Mesendoderm (in vitro differentiated cells): ENCODE measurements around the gene MXRA7.

Experiments
- DNase-seq: peaks from one replicate; pipeline ENCODE4 v3.0.0; 2013
- H2AK5ac ChIP-seq: 2 replicates; pipeline ENCODE4 v1.6.1; 2013; ENCODE audit warnings: low read length, inconsistent platforms
- H2BK120ac ChIP-seq: 2 replicates; pipeline ENCODE4 v1.6.1; 2013; ENCODE audit warnings: low read depth, mild to moderate bottlenecking, low read length, moderate library complexity, mixed read lengths
- H2BK15ac ChIP-seq: replicated peaks from 2 replicates; pipeline ENCODE4 v1.6.1; 2013; ENCODE audit warnings: low read depth, mild to moderate bottlenecking, moderate library complexity
- H2BK5ac ChIP-seq: 2 replicates; pipeline ENCODE4 v1.6.1; 2013; ENCODE audit warnings: low read length, inconsistent platforms
- H3K18ac ChIP-seq: 2 replicates; pipeline ENCODE4 v1.6.1; 2013; ENCODE audit warnings: mild to moderate bottlenecking, low read length, mixed read lengths
- H3K23ac ChIP-seq: one replicate; pipeline ENCODE4 v1.6.1; 2013; ENCODE audit warnings: low read length
- H3K27ac ChIP-seq: 2 replicates; pipeline ENCODE4 v1.5.1; 2013; ENCODE audit warnings: low read depth, mild to moderate bottlenecking, inconsistent platforms, low read length, moderate library complexity
- H3K27me3 ChIP-seq: 2 replicates; pipeline ENCODE4 v1.6.1; 2013; ENCODE audit warnings: low read length, control low read depth, mild to moderate bottlenecking, inconsistent platforms; ENCODE audit not compliant: insufficient read depth, poor library complexity
- H3K36me3 ChIP-seq: 2 replicates; pipeline ENCODE4 v1.6.1; 2013; ENCODE audit warnings: low read length, inconsistent platforms; ENCODE audit not compliant: control insufficient read depth, insufficient read depth
- H3K4ac ChIP-seq: one replicate; pipeline ENCODE4 v1.6.1; 2013; ENCODE audit warnings: low read depth, mild to moderate bottlenecking, low read length, moderate library complexity
- H3K4me1 ChIP-seq: 2 replicates; pipeline ENCODE4 v1.6.1; 2013; ENCODE audit warnings: low read depth, low read length, inconsistent platforms; ENCODE audit not compliant: control insufficient read depth
- H3K4me2 ChIP-seq: 2 replicates; pipeline ENCODE4 v1.6.1; 2013; ENCODE audit warnings: low read length
- H3K4me3 ChIP-seq: 2 replicates; pipeline ENCODE4 v1.5.1; 2013; ENCODE audit warnings: mild to moderate bottlenecking, low read length
- H3K56ac ChIP-seq: one replicate; pipeline ENCODE4 v1.6.1; 2013; ENCODE audit warnings: low read length
- H3K79me1 ChIP-seq: 2 replicates; pipeline ENCODE4 v1.6.1; 2013; ENCODE audit warnings: low read length, inconsistent platforms
- H3K79me2 ChIP-seq: 2 replicates; pipeline ENCODE4 v1.6.1; 2013; ENCODE audit warnings: mild to moderate bottlenecking, low read length; ENCODE audit not compliant: control insufficient read depth, insufficient read depth
- H3K9ac ChIP-seq: 2 replicates; pipeline ENCODE4 v1.6.1; 2013; ENCODE audit warnings: low read length, inconsistent platforms
- H4K5ac ChIP-seq: one replicate; pipeline ENCODE4 v1.6.1; 2013; ENCODE audit warnings: low read length
- H4K8ac ChIP-seq: one replicate; pipeline ENCODE4 v1.6.1; 2013; ENCODE audit warnings: low read depth, mild to moderate bottlenecking, control low read depth, low read length, moderate library complexity
- WGBS: extraction: QIAGEN DNeasy Blood & Tissue Kit; methylation state at CpG from one replicate; pipeline ENCODE4 v1.1.7; 2013; ENCODE audit warnings: low lambda C conversion rate, missing lambda C conversion rate; ENCODE audit not compliant: insufficient coverage; ENCODE audit errors: extremely low coverage; 5-methylcytosine and 5-hydroxymethylcytosine counted together

The MXRA7 gene

GRCh38 chr17:76650504-76650903 is 60.3 kb downstream of the MXRA7 start:
- Histone ChIP-seq H3K4ac (no peak overlapping the region), H3K4me2 (no peak overlapping the region), H4K8ac (no peak overlapping the region), H3K18ac (no peak overlapping the region), H2BK15ac (no peak overlapping the region), H4K5ac (no peak overlapping the region), H3K36me3 (no peaks in the 10 kb centered on the region), H2BK120ac (no peak overlapping the region), H3K23ac (no peak overlapping the region), H3K79me2 (no peaks in the 10 kb centered on the region), H2AK5ac (no peak overlapping the region), H3K79me1 (no peaks in the 10 kb centered on the region), H3K27ac (no peak overlapping the region), H3K27me3 (no peaks in the 10 kb centered on the region), H3K4me1 (no peaks in the 10 kb centered on the region), H3K9ac (no peak overlapping the region), H3K56ac (no peak overlapping the region), H3K4me3 (no peak overlapping the region), H2BK5ac (no peak overlapping the region)
- DNase-seq: no peak
- no CpG with 5 or more reads among the region's 5 CpGs for WGBS

- Histone ChIP-seq H3K27me3 (no peaks in the 10 kb centered on the region), H3K56ac (no peak overlapping the region), H2BK5ac (no peak overlapping the region), H3K4me2 (no peak overlapping the region), H2BK120ac (no peak overlapping the region), H3K23ac (no peak overlapping the region), H3K4me3 (no peak overlapping the region), H3K79me2 (no peaks in the 10 kb centered on the region), H4K5ac (no peak overlapping the region), H3K36me3 (no peaks in the 10 kb centered on the region), H3K27ac (no peak overlapping the region), H3K18ac (no peak overlapping the region), H2BK15ac (no peak overlapping the region), H3K79me1 (no peaks in the 10 kb centered on the region), H3K9ac (no peak overlapping the region), H2AK5ac (no peak overlapping the region), H3K4me1 (no peaks in the 10 kb centered on the region), H4K8ac (no peak overlapping the region), H3K4ac (no peak overlapping the region)
- no CpG with 5 or more reads among the region's 1 CpG for WGBS
- DNase-seq: no peak
Measured at GRCh38 chr17:76646712-76647111, 64.1 kb downstream of the MXRA7 start.

- no peak overlapping the region for H3K27ac ChIP-seq
Measured at GRCh38 chr17:76645481-76645880, 65.3 kb downstream of the MXRA7 start.

GRCh38 chr17:76644995-76645394 is 65.8 kb downstream of the MXRA7 start:
- no peaks in the 10 kb centered on the region for H3K36me3 ChIP-seq
- no peak overlapping the region for H2BK15ac ChIP-seq
- H4K5ac ChIP-seq: no peak overlapping the region
- no peak overlapping the region for H3K4me3 ChIP-seq
- no peak overlapping the region for H2BK120ac ChIP-seq
- no peaks in the 10 kb centered on the region for H3K79me1 ChIP-seq
- no peak overlapping the region for H3K27ac ChIP-seq
- no peak overlapping the region for H3K4ac ChIP-seq
- no peak overlapping the region for H4K8ac ChIP-seq
- no CpG with 5 or more reads among the region's 8 CpGs for WGBS
- no peaks in the 10 kb centered on the region for H3K27me3 ChIP-seq
- H3K4me2 ChIP-seq: no peak overlapping the region
- no peaks in the 10 kb centered on the region for H3K79me2 ChIP-seq
- DNase-seq: no peak
- no peak overlapping the region for H2AK5ac ChIP-seq
- H3K56ac ChIP-seq: no peak overlapping the region
- no peak overlapping the region for H3K23ac ChIP-seq
- no peak overlapping the region for H2BK5ac ChIP-seq
- H3K4me1 ChIP-seq: no peaks in the 10 kb centered on the region
- H3K9ac ChIP-seq: no peak overlapping the region
- no peak overlapping the region for H3K18ac ChIP-seq

More at GRCh38 chr17:76645481-76645880, 65.3 kb downstream of the MXRA7 start:
- no peak overlapping the region for H3K23ac ChIP-seq
- no peak overlapping the region for H3K4me2 ChIP-seq
- no peak overlapping the region for H2BK5ac ChIP-seq
- H3K4me1 ChIP-seq: no peaks in the 10 kb centered on the region
- H3K4me3 ChIP-seq: no peak overlapping the region
- no peak overlapping the region for H2BK120ac ChIP-seq
- no peaks in the 10 kb centered on the region for H3K79me1 ChIP-seq
- no peak overlapping the region for H4K8ac ChIP-seq
- H3K4ac ChIP-seq: no peak overlapping the region
- DNase-seq: no peak
- H3K18ac ChIP-seq: no peak overlapping the region
- H3K36me3 ChIP-seq: no peaks in the 10 kb centered on the region
- H2BK15ac ChIP-seq: no peak overlapping the region
- H3K56ac ChIP-seq: no peak overlapping the region
- WGBS: no CpG with 5 or more reads among the region's 5 CpGs
- H3K27me3 ChIP-seq: no peaks in the 10 kb centered on the region
- H2AK5ac ChIP-seq: no peak overlapping the region
- H3K9ac ChIP-seq: no peak overlapping the region
- H3K79me2 ChIP-seq: no peaks in the 10 kb centered on the region
- no peak overlapping the region for H4K5ac ChIP-seq

- Histone ChIP-seq H3K18ac (no peak within 1 kb of the TSS), H3K79me1 (no peaks in the 10 kb centered on the region), H3K9ac (no peak within 1 kb of the TSS), H3K27me3 (no peaks in the 10 kb centered on the region), H3K4me3 (no peak within 1 kb of the TSS), H3K4me2 (no peak within 1 kb of the TSS), H3K27ac (no peak within 1 kb of the TSS), H4K8ac (no peak within 1 kb of the TSS), H2BK5ac (no peak within 1 kb of the TSS), H3K79me2 (no peaks in the 10 kb centered on the region), H3K23ac (no peak within 1 kb of the TSS), H3K36me3 (no peaks in the 10 kb centered on the region), H2BK15ac (no peak within 1 kb of the TSS), H3K4ac (no peak within 1 kb of the TSS), H3K56ac (no peak within 1 kb of the TSS), H4K5ac (no peak within 1 kb of the TSS), H2AK5ac (no peak within 1 kb of the TSS), H2BK120ac (no peak within 1 kb of the TSS), H3K4me1 (no peaks in the 10 kb centered on the region)
- no CpG with 5 or more reads among the region's 7 CpGs for WGBS
- DNase-seq: no peak
Measured at GRCh38 chr17:76643553-76644148, 67.1 kb downstream of the MXRA7 start, which contains the start of gene ST6GALNAC1. ST6GALNAC1 (minus strand) TSS chr17:76643757; CDS start chr17:76643638, 119 bp downstream.

- WGBS: no CpG with 5 or more reads among the region's 6 CpGs
Measured at GRCh38 chr17:76642994-76643393, 67.8 kb downstream of the MXRA7 start.

More at GRCh38 chr17:76642994-76643393, 67.8 kb downstream of the MXRA7 start:
- H3K4me3 ChIP-seq: no peak overlapping the region
- no peak overlapping the region for H3K18ac ChIP-seq
- H3K79me2 ChIP-seq: no peaks in the 10 kb centered on the region
- no peak for DNase-seq
- H2AK5ac ChIP-seq: no peak overlapping the region
- no peak overlapping the region for H3K9ac ChIP-seq
- H3K27ac ChIP-seq: no peak overlapping the region
- H3K4ac ChIP-seq: no peak overlapping the region
- no peak overlapping the region for H3K56ac ChIP-seq
- H2BK15ac ChIP-seq: no peak overlapping the region
- no peak overlapping the region for H4K8ac ChIP-seq
- no peaks in the 10 kb centered on the region for H3K79me1 ChIP-seq
- H3K4me2 ChIP-seq: no peak overlapping the region
- no peaks in the 10 kb centered on the region for H3K27me3 ChIP-seq
- H2BK5ac ChIP-seq: no peak overlapping the region
- H2BK120ac ChIP-seq: no peak overlapping the region
- no peak overlapping the region for H3K23ac ChIP-seq
- H3K36me3 ChIP-seq: no peaks in the 10 kb centered on the region
- no peak overlapping the region for H4K5ac ChIP-seq
- H3K4me1 ChIP-seq: no peaks in the 10 kb centered on the region
